GM12878 (cell line): ENCODE data around the gene IRF2BPL. TPM values are rescaled to one million over a fixed set of nuclear protein-coding genes. Genes with fewer than 3 reads are reported as not detected.

Source experiments
- ATAC-seq: fragments of 200-7000 bp; cut with Tn5 transposase; 3 replicates; pipeline ENCODE4 v1.9.1; 2020; ENCODE audit warnings: mild to moderate bottlenecking, moderate library complexity
- BruUV-seq: library from RNA; stranded (reverse); fragments of 400-500 nt; replicated peaks from 2 replicates; lab custom pipeline; 2021; lab: Mats Ljungman, UMichigan
- CTCF ChIA-PET: fragments of 300-600 bp; sonication (Branson Sonifier 250); formaldehyde crosslinking; extraction: SDS; loops from one replicate; lab custom pipeline; 2021; ENCODE audit warnings: inconsistent platforms; lab: Yijun Ruan, JAX
- POLR2A ChIA-PET: fragments of 350-600 bp; formaldehyde crosslinking; extraction: SDS; loops from one replicate; lab custom pipeline; 2021; ENCODE audit warnings: inconsistent platforms; lab: Charles Lee
- RAD21 ChIA-PET: fragments of 300-600 bp; sonication (Branson Sonifier 250); formaldehyde crosslinking; loops from one replicate; lab custom pipeline; 2023; ENCODE audit warnings: antibody characterized with exemption; ENCODE audit not compliant: unreplicated experiment; lab: Charles Lee
- SMC1A ChIA-PET: fragments of 300-600 bp; sonication (Branson Sonifier 250); formaldehyde crosslinking; loops from one replicate; lab custom pipeline; 2023; ENCODE audit not compliant: unreplicated experiment, uncharacterized antibody; lab: Charles Lee
- DNase-seq: peaks from one replicate; pipeline ENCODE4 v3.0.0-alpha.2; 2011; ENCODE audit warnings: low read depth, low spot score
- FAIRE-seq: peaks from 3 replicates; lab custom pipeline; 2011; peaks lifted over from hg19 to GRCh38; lab: Jason Lieb, UNC
- H2AFZ ChIP-seq: 2 replicates; pipeline ENCODE4 v1.6.0; 2011; ENCODE audit warnings: low read depth, low read length, control low read depth; ENCODE audit not compliant: control insufficient read depth
- H3K27ac ChIP-seq: 2 replicates; pipeline ENCODE4 v1.5.1; 2011; ENCODE audit warnings: control low read depth; ENCODE audit not compliant: control insufficient read depth, insufficient read depth
- H3K27me3 ChIP-seq, 2 experiments: replicated peaks in 1 of 2; 2 replicates each; pipeline versions ENCODE4 v1.6.0 to v1.6.1; 2011; ENCODE audit warnings: low read length in 1 of 2; ENCODE audit not compliant: control insufficient read depth in 2 of 2, insufficient read depth in 2 of 2
- H3K36me3 ChIP-seq, 2 experiments: 2 replicates each; pipeline ENCODE4 v1.5.1; 2011; ENCODE audit warnings: low read length in 1 of 2; ENCODE audit not compliant: control insufficient read depth in 2 of 2, insufficient read depth in 2 of 2
- H3K4me1 ChIP-seq: 2 replicates; pipeline ENCODE4 v1.6.1; 2011; ENCODE audit warnings: mild to moderate bottlenecking, low read length, moderate library complexity, mixed read lengths; ENCODE audit not compliant: control insufficient read depth, insufficient read depth
- H3K4me2 ChIP-seq: 2 replicates; pipeline ENCODE4 v1.6.0; 2011; ENCODE audit warnings: control low read depth; ENCODE audit not compliant: control insufficient read depth, insufficient read depth
- H3K4me3 ChIP-seq: fragments of 200-600 bp; sonication (generic); 2 replicates; pipeline ENCODE4 v1.5.1; 2016
- H3K79me2 ChIP-seq: 2 replicates; pipeline ENCODE4 v1.6.0; 2011; ENCODE audit warnings: low read length; ENCODE audit not compliant: control insufficient read depth, insufficient read depth
- H3K9ac ChIP-seq: 2 replicates; pipeline ENCODE4 v1.8.0; 2011; ENCODE audit warnings: low read length, control low read depth, mixed read lengths; ENCODE audit not compliant: control insufficient read depth, insufficient read depth
- H3K9me3 ChIP-seq: replicated peaks from 3 replicates; pipeline ENCODE4 v1.5.1; 2011; ENCODE audit warnings: mild to moderate bottlenecking, low read length; ENCODE audit not compliant: control insufficient read depth, insufficient read depth
- H4K20me1 ChIP-seq: 2 replicates; pipeline ENCODE4 v1.6.0; 2011; ENCODE audit not compliant: control insufficient read depth, insufficient read depth
- BACH1 ChIP-seq: fragments of 450-650 bp; IDR thresholded peaks from 2 replicates; pipeline ENCODE4 v1.6.1; 2017; ENCODE audit warnings: mild to moderate bottlenecking, borderline replicate concordance
- BRCA1 ChIP-seq: IDR thresholded peaks from 2 replicates; pipeline ENCODE4 v1.6.1; 2011; ENCODE audit warnings: low read depth, low read length, improper control_type of control experiment
- CHD2 ChIP-seq: IDR thresholded peaks from 2 replicates; pipeline ENCODE4 v1.6.1; 2011; ENCODE audit warnings: low read depth, low read length, improper control_type of control experiment, borderline replicate concordance
- E2F8 ChIP-seq: fragments of 450-650 bp; IDR thresholded peaks from 2 replicates; pipeline ENCODE4 v1.6.1; 2018; ENCODE audit warnings: mild to moderate bottlenecking, low read depth, moderate library complexity; ENCODE audit not compliant: partially characterized antibody
- IKZF1 ChIP-seq: fragments of 450-650 bp; conservative IDR thresholded peaks from 2 replicates; pipeline ENCODE4 v1.6.1; 2017; ENCODE audit warnings: antibody characterized with exemption, mild to moderate bottlenecking
- JUND ChIP-seq: IDR thresholded peaks from 2 replicates; pipeline ENCODE4 v1.6.1; 2012; ENCODE audit warnings: low read depth, mild to moderate bottlenecking, low read length, improper control_type of control experiment, moderate library complexity
- NR2C1 ChIP-seq: fragments of 450-650 bp; IDR thresholded peaks from 2 replicates; pipeline ENCODE4 v1.6.1; 2017; ENCODE audit warnings: antibody characterized with exemption, mild to moderate bottlenecking, moderate library complexity
- POLR2AphosphoS2 ChIP-seq: IDR thresholded peaks from 2 replicates; pipeline ENCODE4 v1.6.1; 2011; ENCODE audit warnings: low read depth, mild to moderate bottlenecking, low read length, improper control_type of control experiment, moderate library complexity
- RB1 ChIP-seq: fragments of 450-650 bp; formaldehyde crosslinking; IDR thresholded peaks from 2 replicates; pipeline ENCODE4 v1.6.1; 2017; ENCODE audit warnings: mild to moderate bottlenecking, borderline replicate concordance
- SIN3A ChIP-seq: IDR thresholded peaks from 2 replicates; pipeline ENCODE4 v1.6.1; 2012; ENCODE audit warnings: low read depth, low read length, improper control_type of control experiment
- STAT1 ChIP-seq: fragments of 450-650 bp; conservative IDR thresholded peaks from 2 replicates; pipeline ENCODE4 v1.6.1; 2014; ENCODE audit warnings: antibody characterized with exemption, mild to moderate bottlenecking
- TAF1 ChIP-seq: IDR thresholded peaks from 2 replicates; pipeline ENCODE4 v1.6.1; 2011; ENCODE audit warnings: mild to moderate bottlenecking, low read depth, low read length, borderline replicate concordance
- ZBTB4 ChIP-seq: fragments of 450-650 bp; formaldehyde crosslinking; IDR thresholded peaks from 2 replicates; pipeline ENCODE4 v1.4.0; 2022; ENCODE audit warnings: mild to moderate bottlenecking, moderate library complexity
- ZNF274 ChIP-seq: IDR thresholded peaks from one replicate; pipeline ENCODE4 v1.8.0; 2011; ENCODE audit not compliant: insufficient read length, insufficient read depth
- WGBS: methylation state at CpG from one replicate; pipeline ENCODE4 v1.1.6; 2016; ENCODE audit warnings: low lambda C conversion rate; ENCODE audit not compliant: insufficient replicate concordance, insufficient coverage; ENCODE audit errors: missing lambda C conversion rate; 5-methylcytosine and 5-hydroxymethylcytosine counted together
- in situ Hi-C: fragments of 300-500 bp; cut with MboI; formaldehyde crosslinking; loops from 9 replicates; pipeline ENCODE4 v1.14.3; 2018; ENCODE audit warnings: mixed read lengths
- intact Hi-C: fragments of 100-400 bp; cut with micrococcal nuclease; formaldehyde crosslinking; loops from one replicate; pipeline ENCODE4 v1.14.2; 2022; ENCODE audit not compliant: unreplicated experiment
- polyA plus RNA-seq, 11 experiments: library from polyadenylated mRNA; depleted of rRNA in 4 of 11; unstranded in 6 of 11; stranded (reverse) in 5 of 11; fragments of >200 nt; fragmentation: Nextera tagmentation in 4 of 11; fragmentation: Illumina TruSeq in 1 of 11; extraction: Ambion mirVana in 4 of 11; extraction: Trizol in 1 of 11; gene quantifications; 1 replicate in 1 of 11; 2 replicates in 10 of 11; pipeline versions ENCODE4 v1.2.1 to v1.2.3, GENCODE V29; 2011 to 2016; ENCODE audit warnings: inconsistent platforms in 2 of 11, missing spikeins in 2 of 11, low read depth in 1 of 11
- total RNA-seq, 4 experiments: library from RNA; depleted of rRNA in 3 of 4; stranded (reverse); fragments of >200 nt in 3 of 4; fragmentation: Illumina TruSeq in 1 of 4; extraction: Trizol in 1 of 4; gene quantifications; 2 replicates each; pipeline versions ENCODE4 v1.2.1 to v1.2.3, GENCODE V29; 2013 to 2021
- TF ChIP-seq, protein P1 (sequence below): fragments of 450-650 bp; IDR thresholded peaks from 2 replicates; pipeline ENCODE4 v1.6.1; 2018; ENCODE audit warnings: borderline replicate concordance, mild to moderate bottlenecking; ENCODE audit not compliant: partially characterized antibody

Gene IRF2BPL
- total and polyA plus RNA-seq, 10 of the 15 experiments (the other 5 are each of a cell fraction or from before 2014, with no cell fraction given): 1.2 to 34.5 (median 3.1) TPM

DNA sequence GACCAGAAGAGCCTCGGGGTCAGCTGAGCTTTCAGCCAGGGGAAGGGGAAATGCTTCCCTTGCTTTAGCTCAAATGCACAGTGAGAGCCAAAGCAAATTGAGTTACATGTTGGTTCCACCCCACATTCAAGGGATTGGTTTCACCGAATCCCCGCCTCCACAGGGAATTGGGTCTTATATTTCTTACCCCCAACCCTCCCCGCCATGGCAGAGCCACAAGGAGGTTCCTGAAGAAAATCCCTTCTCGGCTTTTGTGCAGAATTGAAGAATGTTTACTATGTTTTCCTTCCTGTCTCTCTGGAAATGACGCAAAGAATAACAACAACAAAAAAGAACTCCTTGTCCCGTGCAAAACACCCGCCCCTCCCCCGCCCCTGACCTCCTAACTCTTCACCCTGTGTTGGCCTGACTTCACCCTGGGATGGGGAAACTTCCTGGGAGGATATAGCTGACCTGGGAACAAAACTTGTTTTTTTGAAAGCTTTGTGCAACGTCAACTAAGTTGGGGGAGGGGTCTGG, 47.7 kb upstream of the IRF2BPL start:
- RAD21 ChIA-PET: interaction anchor here (0.6 to 15.5 kb wide), 12 partner anchors 8 to 295 kb away, joined by 3 to 498 read pairs (median 6); no protein-coding TSS in a partner anchor
- 52% methylated on average over 10 of the region's 10 CpGs for WGBS
- no peak for TF ChIP-seq CHD2
- no peak for TF ChIP-seq STAT1
- TF ChIP-seq IKZF1: no peak
- TF ChIP-seq TAF1: no peak
- no peak for TF ChIP-seq SIN3A
- no peak for TF ChIP-seq BRCA1
- TF ChIP-seq JUND: no peak
- no peak for TF ChIP-seq ZBTB4
- TF ChIP-seq RB1: no peak
- TF ChIP-seq BACH1: no peak
- no peak for TF ChIP-seq ZNF274
- TF ChIP-seq E2F8: no peak
- TF ChIP-seq NR2C1: no peak
- TF ChIP-seq, protein P1, sequence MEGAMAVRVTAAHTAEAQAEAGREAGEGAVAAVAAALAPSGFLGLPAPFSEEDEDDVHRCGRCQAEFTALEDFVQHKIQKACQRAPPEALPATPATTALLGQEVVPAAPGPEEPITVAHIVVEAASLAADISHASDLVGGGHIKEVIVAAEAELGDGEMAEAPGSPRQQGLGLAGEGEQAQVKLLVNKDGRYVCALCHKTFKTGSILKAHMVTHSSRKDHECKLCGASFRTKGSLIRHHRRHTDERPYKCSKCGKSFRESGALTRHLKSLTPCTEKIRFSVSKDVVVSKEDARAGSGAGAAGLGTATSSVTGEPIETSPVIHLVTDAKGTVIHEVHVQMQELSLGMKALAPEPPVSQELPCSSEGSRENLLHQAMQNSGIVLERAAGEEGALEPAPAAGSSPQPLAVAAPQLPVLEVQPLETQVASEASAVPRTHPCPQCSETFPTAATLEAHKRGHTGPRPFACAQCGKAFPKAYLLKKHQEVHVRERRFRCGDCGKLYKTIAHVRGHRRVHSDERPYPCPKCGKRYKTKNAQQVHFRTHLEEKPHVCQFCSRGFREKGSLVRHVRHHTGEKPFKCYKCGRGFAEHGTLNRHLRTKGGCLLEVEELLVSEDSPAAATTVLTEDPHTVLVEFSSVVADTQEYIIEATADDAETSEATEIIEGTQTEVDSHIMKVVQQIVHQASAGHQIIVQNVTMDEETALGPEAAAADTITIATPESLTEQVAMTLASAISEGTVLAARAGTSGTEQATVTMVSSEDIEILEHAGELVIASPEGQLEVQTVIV: no peak
- TF ChIP-seq POLR2AphosphoS2: no peak

More for the DNA sequence above, 47.7 kb upstream of the IRF2BPL start:
- SMC1A ChIA-PET: interaction anchor here (0.6 to 13.7 kb wide), 11 partner anchors 8 to 203 kb away, joined by 3 to 214 read pairs (median 4); partner anchors contain the start of gene CIPC
- POLR2A ChIA-PET: interaction anchor here (1.1 to 1.6 kb wide), 4 partner anchors 9 to 201 kb away, joined by 3 to 4 read pairs (median 3); no protein-coding TSS in a partner anchor
- H3K4me3 ChIP-seq: no peak overlapping the region
- H3K36me3 ChIP-seq: no peaks in the 10 kb centered on the region
- FAIRE-seq: no peak
- intact Hi-C loops: no loop called here
- no peaks in the 10 kb centered on the region for H3K27me3 ChIP-seq
- no peaks in the 10 kb centered on the region for H4K20me1 ChIP-seq
- CTCF ChIA-PET: interaction anchor here (0.6 to 20.7 kb wide), 10 partner anchors 8 to 366 kb away, joined by 3 to 848 read pairs (median 3); no protein-coding TSS in a partner anchor
- H3K27ac ChIP-seq: no peak overlapping the region
- H3K4me1 ChIP-seq: peaks cover 6% of the 10 kb centered on the region; the same call in 1 of the 2 replicates
- no peak overlapping the region for H3K9ac ChIP-seq
- in situ Hi-C loops: no loop called here
- no peak overlapping the region for H3K4me2 ChIP-seq
- H3K9me3 ChIP-seq: peaks cover 7% of the 10 kb centered on the region; the same call in 2 of the 3 replicates
- no peak for DNase-seq
- no peak for ATAC-seq
- no peaks in the 10 kb centered on the region for H3K79me2 ChIP-seq
- H2AFZ ChIP-seq: no peak overlapping the region
- BruUV-seq: no TSS peak
